H1 (cell line): ENCODE data around the gene BRD4. TPM values are rescaled to one million over a fixed set of nuclear protein-coding genes. Genes with fewer than 3 reads are reported as not detected.

Experiments
- KDM1A ChIP-seq: fragments of 200-600, 300-600 bp; sonication (generic); IDR thresholded peaks from 2 replicates; pipeline ENCODE4 v1.7.1; 2016; ENCODE audit warnings: mild to moderate bottlenecking, low read length, borderline replicate concordance
- SIX5 ChIP-seq: IDR thresholded peaks from 2 replicates; pipeline ENCODE4 v1.6.1; 2011; ENCODE audit warnings: mild to moderate bottlenecking, low read depth, low read length
- TCF12 ChIP-seq: IDR thresholded peaks from 2 replicates; pipeline ENCODE4 v1.6.1; 2011; ENCODE audit warnings: low read depth, mild to moderate bottlenecking, low read length
- polyA plus RNA-seq, 7 experiments: library from polyadenylated mRNA; depleted of rRNA in 3 of 7; stranded (reverse) in 5 of 7; unstranded in 2 of 7; fragments of >200 nt in 5 of 7; fragments of 200-250 nt in 2 of 7; gene quantifications; 1 replicate in 5 of 7; 2 replicates in 1 of 7; 4 replicates in 1 of 7; pipeline versions ENCODE4 v1.2.1 to v1.2.3, GENCODE V29; 2011 to 2013; ENCODE audit warnings: missing spikeins in 2 of 7, mixed read lengths in 2 of 7
- total RNA-seq: library from RNA; stranded (reverse); fragmentation: NEBNext Ultra II Directional; extraction: Animal tissue kit (Norgen Biotek cat#: 25700); gene quantifications from 2 replicates; pipeline ENCODE4 v1.2.1, GENCODE V29; 2021

The BRD4 gene
- total and polyA plus RNA-seq, 2 of the 8 experiments (the other 6 are each of a cell fraction or from before 2014, with no cell fraction given), result 14.1 to 146 TPM

GRCh38 chr19:15197942-15198341, 134.4 kb downstream of the BRD4 start (continued):
- no peak for TF ChIP-seq TCF12
- TF ChIP-seq KDM1A, result no peak
- TF ChIP-seq SIX5, result no peak
- TF ChIP-seq, all 59 proteins: peak for 0
